ENCODE measurements around the gene PAQR9. TPM values are rescaled to one million over a fixed set of nuclear protein-coding genes. Genes with fewer than 3 reads are reported as not detected.

The PAQR9 gene
- total RNA-seq = not detected

- peaks cover 38% of the 10 kb centered on the region for H3K27me3 ChIP-seq
- no peak for DNase-seq
- intact Hi-C loops (cut with DNase I) = no loop called here
These were observed at the start of gene PAQR9 for GRCh38 chr3:142963516-142964448. PAQR9 (minus strand) TSS chr3:142963674; CDS start chr3:142963336, 338 bp downstream.

GRCh38 chr3:143011705-143012104, 48.2 kb upstream of the PAQR9 start:
- intact Hi-C loops (cut with DNase I) = no loop called here
- Histone ChIP-seq H3K27me3 (no peaks in the 10 kb centered on the region), H3K9ac (ENCODE audit: low read depth in 2 of 2, low read length in 2 of 2) (no peak overlapping the region), H3K4me3 (no peak overlapping the region), H3K27ac (no peak overlapping the region), H3K36me3 (no peaks in the 10 kb centered on the region), H3K4me1 (no peaks in the 10 kb centered on the region), H3K9me3 (no peaks in the 10 kb centered on the region)
- DNase-seq = no peak
- TF ChIP-seq CTCF (IDR thresholded peaks at IDR 0.05) = no peak

More at GRCh38 chr3:142963516-142964448, at the start of gene PAQR9:
- no peaks in the 10 kb centered on the region for H3K36me3 ChIP-seq
- no peak for TF ChIP-seq CTCF (IDR thresholded peaks at IDR 0.05)
- H3K27ac ChIP-seq = no peak within 1 kb of the TSS
- H3K9ac ChIP-seq (ENCODE audit: low read depth in 2 of 2, low read length in 2 of 2) = no peak within 1 kb of the TSS
- peak within 1 kb of the TSS; percentile 38 for H3K4me3 ChIP-seq
- no peaks in the 10 kb centered on the region for H3K4me1 ChIP-seq
- no peaks in the 10 kb centered on the region for H3K9me3 ChIP-seq

- no peak for TF ChIP-seq CTCF (IDR thresholded peaks at IDR 0.05)
- intact Hi-C loops (cut with DNase I) = no loop called here
- no peak for DNase-seq
These were observed 46.5 kb upstream of the PAQR9 start for GRCh38 chr3:143010024-143010423.

GRCh38 chr3:143004823-143005222, 41.3 kb upstream of the PAQR9 start:
- no peaks in the 10 kb centered on the region for H3K4me1 ChIP-seq
- no peaks in the 10 kb centered on the region for H3K36me3 ChIP-seq

More at GRCh38 chr3:143010024-143010423, 46.5 kb upstream of the PAQR9 start:
- Histone ChIP-seq H3K36me3 (no peaks in the 10 kb centered on the region), H3K9ac (ENCODE audit: low read depth in 2 of 2, low read length in 2 of 2) (no peak overlapping the region), H3K27ac (no peak overlapping the region), H3K27me3 (no peaks in the 10 kb centered on the region), H3K4me3 (no peak overlapping the region), H3K4me1 (no peaks in the 10 kb centered on the region), H3K9me3 (no peaks in the 10 kb centered on the region)

GRCh38 chr3:143002727-143003126, 39.3 kb upstream of the PAQR9 start:
- H3K9ac ChIP-seq (ENCODE audit: low read depth in 2 of 2, low read length in 2 of 2) = peak overlapping the region in 1 of 2 donors; percentile 73
- intact Hi-C loops (cut with DNase I) = no loop called here
- no peaks in the 10 kb centered on the region for H3K27me3 ChIP-seq
- H3K4me3 ChIP-seq = peak overlapping the region; percentile 65
- no peaks in the 10 kb centered on the region for H3K4me1 ChIP-seq
- no peak for TF ChIP-seq CTCF (IDR thresholded peaks at IDR 0.05)
- no peaks in the 10 kb centered on the region for H3K36me3 ChIP-seq
- H3K27ac ChIP-seq = no peak overlapping the region
- no peak for DNase-seq
- no peaks in the 10 kb centered on the region for H3K9me3 ChIP-seq

More at GRCh38 chr3:143004823-143005222, 41.3 kb upstream of the PAQR9 start:
- Histone ChIP-seq H3K9ac (ENCODE audit: low read depth in 2 of 2, low read length in 2 of 2) (no peak overlapping the region), H3K27ac (no peak overlapping the region), H3K9me3 (no peaks in the 10 kb centered on the region), H3K27me3 (no peaks in the 10 kb centered on the region), H3K4me3 (no peak overlapping the region)
- intact Hi-C loops (cut with DNase I) = no loop called here
- TF ChIP-seq CTCF (IDR thresholded peaks at IDR 0.05) = no peak
- DNase-seq = no peak

All from colonic mucosa (tissue), 4 donors.